Endothelial cell of umbilical vein (primary cell): ENCODE data around the gene CDC42. TPM values are rescaled to one million over a fixed set of nuclear protein-coding genes. Genes with fewer than 3 reads are reported as not detected.
"Not testable (repeated sequence)": the region's sequence is repeated elsewhere in the genome, so short reads cannot be mapped to it uniquely, and the experiment has no call there.

Experiments
- BruUV-seq: library from RNA; stranded (reverse); fragments of 400-500 nt; replicated peaks from 2 replicates; lab custom pipeline; 2021; lab: Mats Ljungman, UMichigan
- CTCF ChIA-PET: fragments of 300-600, 350-600 bp; sonication (Branson Sonifier 250); formaldehyde crosslinking; loops from one replicate; lab custom pipeline; 2021; ENCODE audit warnings: antibody characterized with exemption, inconsistent platforms; lab: Charles Lee
- POLR2A ChIA-PET: fragments of 300-600, 350-600 bp; sonication (Branson Sonifier 250); formaldehyde crosslinking; loops from one replicate; lab custom pipeline; 2021; ENCODE audit warnings: antibody characterized with exemption, inconsistent platforms; lab: Charles Lee
- DNase-seq: peaks from one replicate; pipeline ENCODE4 v3.0.0-alpha.2; 2011; ENCODE audit warnings: low read depth, low spot score
- FAIRE-seq: peaks from 2 replicates; lab custom pipeline; 2011; peaks lifted over from hg19 to GRCh38; lab: Jason Lieb, UNC
- H2AFZ ChIP-seq: 2 replicates; pipeline ENCODE4 v1.6.0; 2012; ENCODE audit warnings: low read depth, low read length, control low read depth, inconsistent platforms
- H3K27ac ChIP-seq: 2 replicates; pipeline ENCODE4 v1.5.1; 2011; ENCODE audit warnings: low read depth, mild to moderate bottlenecking, control low read depth, low read length, moderate library complexity; ENCODE audit not compliant: insufficient read depth
- H3K27me3 ChIP-seq, 2 experiments: 2 replicates each; pipeline versions ENCODE4 v1.6.0 to v1.6.1; 2011; ENCODE audit warnings: low read length in 2 of 2, mixed read lengths in 1 of 2; ENCODE audit not compliant: control insufficient read depth in 2 of 2, insufficient read depth in 2 of 2
- H3K36me3 ChIP-seq, 2 experiments: 2 replicates in 1 of 2; 3 replicates in 1 of 2; pipeline ENCODE4 v1.5.1; 2011; ENCODE audit warnings: low read length in 2 of 2, mild to moderate bottlenecking in 1 of 2, moderate library complexity in 1 of 2; ENCODE audit not compliant: control insufficient read depth in 2 of 2, insufficient read depth in 2 of 2; ENCODE audit errors: extremely low read depth in 1 of 2
- H3K4me1 ChIP-seq: 3 replicates; pipeline ENCODE4 v1.5.1; 2011; ENCODE audit warnings: mild to moderate bottlenecking, low read length; ENCODE audit not compliant: control insufficient read depth, insufficient read depth; ENCODE audit errors: extremely low read depth
- H3K4me2 ChIP-seq: 2 replicates; pipeline ENCODE4 v1.6.1; 2011; ENCODE audit warnings: low read length, control low read depth, mixed read lengths; ENCODE audit not compliant: insufficient read depth
- H3K4me3 ChIP-seq, 3 experiments: fragments of 200-600 bp in 1 of 3; sonication (generic), shearing (Covaris generic) in 1 of 3; replicated peaks in 1 of 3; 2 replicates each; pipeline ENCODE4 v1.5.1; 2011 to 2016; ENCODE audit warnings: control low read depth in 3 of 3, low read length in 3 of 3, mild to moderate bottlenecking in 2 of 3, inconsistent platforms in 1 of 3, low read depth in 1 of 3, moderate library complexity in 1 of 3; ENCODE audit not compliant: insufficient read depth in 1 of 3
- H3K79me2 ChIP-seq: 2 replicates; pipeline ENCODE4 v1.6.0; 2012; ENCODE audit warnings: low read length, inconsistent platforms; ENCODE audit not compliant: control insufficient read depth, insufficient read depth
- H3K9ac ChIP-seq: replicated peaks from 2 replicates; pipeline ENCODE3; 2011; ENCODE audit warnings: low read length, control low read depth; ENCODE audit not compliant: insufficient read depth; ENCODE audit errors: extremely low read depth
- H3K9me1 ChIP-seq: replicated peaks from 3 replicates; pipeline ENCODE4 v1.6.0; 2011; ENCODE audit warnings: mild to moderate bottlenecking, low read length; ENCODE audit not compliant: control insufficient read depth, insufficient read depth; ENCODE audit errors: extremely low read depth
- H3K9me3 ChIP-seq: replicated peaks from 2 replicates; pipeline ENCODE4 v1.5.1; 2012; ENCODE audit warnings: low read length, inconsistent platforms; ENCODE audit not compliant: control insufficient read depth, insufficient read depth
- H4K20me1 ChIP-seq: replicated peaks from 2 replicates; pipeline ENCODE3; 2011; ENCODE audit warnings: mild to moderate bottlenecking, low read length; ENCODE audit not compliant: control insufficient read depth, insufficient read depth; ENCODE audit errors: extremely low read depth
- dilution Hi-C: fragments of 300-500 bp; cut with MboI; formaldehyde crosslinking; loops from one replicate; pipeline ENCODE4 v1.15.0; 2019; ENCODE audit warnings: low sequenced_read_pairs; ENCODE audit not compliant: extremely low pct_ligation_motif_present
- intact Hi-C: fragments of 100-400 bp; cut with micrococcal nuclease; formaldehyde crosslinking; loops from one replicate; pipeline ENCODE4 v1.10.0; 2022
- polyA plus RNA-seq, 4 experiments: library from polyadenylated mRNA; depleted of rRNA in 3 of 4; stranded (reverse) in 3 of 4; unstranded in 1 of 4; fragments of >200 nt; gene quantifications; 2 replicates each; pipeline versions ENCODE4 v1.2.1 to v1.2.3, GENCODE V29; 2011 to 2012; ENCODE audit warnings: missing spikeins in 1 of 4
- total RNA-seq: library from RNA; stranded (reverse); gene quantifications from 2 replicates; pipeline ENCODE4 v1.2.3, GENCODE V29; 2021

Gene CDC42
- total and polyA plus RNA-seq, 2 donors (not counting 3 experiments of a cell fraction or from before 2014, with no cell fraction given): 199 to 381 TPM

DNA sequence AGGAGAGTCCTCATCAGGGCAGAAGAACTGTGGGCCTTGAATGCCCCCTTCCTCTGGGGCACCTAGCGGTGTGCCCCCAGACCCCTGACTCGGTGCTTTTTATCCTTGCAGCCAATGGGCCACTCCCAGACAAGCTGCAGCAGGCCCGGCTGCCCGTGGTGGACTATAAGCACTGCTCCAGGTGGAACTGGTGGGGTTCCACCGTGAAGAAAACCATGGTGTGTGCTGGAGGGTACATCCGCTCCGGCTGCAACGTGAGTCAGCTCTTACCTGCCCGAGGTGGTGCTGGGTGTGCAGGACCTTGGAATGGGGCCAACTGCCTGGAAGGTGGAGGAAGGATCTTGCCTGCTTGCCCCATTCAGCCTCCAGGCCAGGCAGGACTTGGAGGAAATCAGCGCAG lies 45.2 kb upstream of the CDC42 start:
- H3K27ac ChIP-seq, H3K4me2 ChIP-seq, H3K9ac ChIP-seq, H3K9me3 ChIP-seq, POLR2A ChIA-PET, CTCF ChIA-PET, H2AFZ ChIP-seq, H3K4me1 ChIP-seq, intact Hi-C loops, BruUV-seq, dilution Hi-C loops, DNase-seq, H3K4me3 ChIP-seq, H3K27me3 ChIP-seq, H3K9me1 ChIP-seq, H3K36me3 ChIP-seq, H4K20me1 ChIP-seq, H3K79me2 ChIP-seq: not testable (repeated sequence)
- FAIRE-seq: peak; percentile 62

DNA sequence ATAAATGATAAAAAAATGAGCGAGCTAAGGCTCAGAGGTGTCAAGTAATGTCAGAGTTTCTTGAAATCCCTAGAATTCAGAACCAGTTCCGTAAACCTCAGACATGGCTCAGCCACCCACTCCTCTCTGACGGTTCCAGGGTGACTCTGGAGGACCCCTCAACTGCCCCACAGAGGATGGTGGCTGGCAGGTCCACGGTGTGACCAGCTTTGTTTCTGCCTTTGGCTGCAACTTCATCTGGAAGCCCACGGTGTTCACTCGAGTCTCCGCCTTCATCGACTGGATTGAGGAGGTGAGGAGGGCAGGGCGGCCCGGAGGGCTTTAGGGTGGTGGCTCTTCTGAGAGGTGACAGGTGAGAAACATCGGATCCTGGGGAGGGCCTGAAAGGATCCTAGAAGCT lies 42.9 kb upstream of the CDC42 start:
- H3K4me2 ChIP-seq, H3K36me3 ChIP-seq, H3K4me3 ChIP-seq, H3K9ac ChIP-seq, H3K27ac ChIP-seq, POLR2A ChIA-PET, H3K9me1 ChIP-seq, H3K9me3 ChIP-seq, H3K27me3 ChIP-seq, H4K20me1 ChIP-seq, intact Hi-C loops, H2AFZ ChIP-seq, dilution Hi-C loops, BruUV-seq, FAIRE-seq, DNase-seq, H3K4me1 ChIP-seq, CTCF ChIA-PET, H3K79me2 ChIP-seq: not testable (repeated sequence)

DNA sequence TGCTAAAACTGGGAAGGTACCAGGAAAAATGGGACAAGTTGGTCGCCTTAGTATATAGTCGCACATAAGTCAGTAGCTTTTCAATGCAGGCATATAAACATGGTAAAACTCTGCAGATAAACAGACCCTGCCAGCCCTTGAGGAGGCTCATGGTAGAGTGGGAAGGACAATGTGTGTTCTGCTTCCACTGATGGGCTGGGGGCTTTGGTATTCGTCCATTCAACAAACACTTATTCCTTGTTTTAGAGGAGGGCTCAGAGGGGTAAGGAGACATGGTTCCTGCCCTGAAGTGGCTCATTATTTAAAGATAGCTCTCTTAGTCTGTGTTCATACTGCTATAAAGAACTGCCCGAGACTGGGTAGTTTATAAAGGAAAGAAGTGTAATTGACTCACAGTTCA lies 39.8 kb upstream of the CDC42 start:
- dilution Hi-C loops, BruUV-seq, CTCF ChIA-PET, H3K79me2 ChIP-seq, intact Hi-C loops, H4K20me1 ChIP-seq, H3K4me3 ChIP-seq, H2AFZ ChIP-seq, H3K27me3 ChIP-seq, DNase-seq, H3K9me3 ChIP-seq, H3K27ac ChIP-seq, H3K4me1 ChIP-seq, H3K4me2 ChIP-seq, POLR2A ChIA-PET, H3K9me1 ChIP-seq, H3K9ac ChIP-seq, H3K36me3 ChIP-seq: not testable (repeated sequence)
- FAIRE-seq: peak; percentile 26

DNA sequence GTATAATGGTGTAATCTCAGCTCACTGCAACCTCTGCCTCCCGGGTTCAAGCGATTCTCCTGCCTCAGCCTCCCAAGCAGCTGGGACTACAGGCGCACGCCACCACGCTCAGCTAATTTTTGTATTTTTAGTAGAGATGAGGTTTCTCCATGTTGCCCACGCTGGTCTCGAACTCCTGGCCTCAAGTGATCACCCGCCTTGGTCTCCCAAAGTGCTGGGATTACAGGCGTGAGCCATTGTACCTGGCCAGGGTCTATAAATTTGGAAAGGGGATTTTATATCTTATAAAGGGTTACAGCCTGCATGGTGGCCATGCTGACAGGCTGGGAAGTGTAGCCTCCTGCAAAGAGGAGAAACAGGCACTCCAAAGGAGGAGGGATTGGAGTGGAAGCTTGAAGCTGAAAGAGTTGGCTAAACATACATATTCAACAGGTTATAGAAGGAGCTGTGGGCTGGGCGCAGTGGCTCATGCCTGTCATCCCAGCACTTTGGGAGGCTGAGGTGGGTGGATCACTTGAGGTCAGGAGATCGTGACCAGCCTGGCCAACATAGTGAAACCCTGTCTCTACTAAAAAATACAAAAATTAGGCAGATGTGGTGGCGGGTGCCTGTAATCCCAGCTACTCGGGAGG lies 37.8 kb upstream of the CDC42 start:
- peaks cover 14% of the 10 kb centered on the region for H3K4me1 ChIP-seq
- BruUV-seq, H3K27me3 ChIP-seq, H3K9me3 ChIP-seq, H2AFZ ChIP-seq, intact Hi-C loops, H3K36me3 ChIP-seq, H3K27ac ChIP-seq, FAIRE-seq, POLR2A ChIA-PET, H3K4me3 ChIP-seq, DNase-seq, H3K79me2 ChIP-seq, H4K20me1 ChIP-seq, H3K4me2 ChIP-seq, dilution Hi-C loops, H3K9me1 ChIP-seq, H3K9ac ChIP-seq: not testable (repeated sequence)
- CTCF ChIA-PET: interaction anchor here (1.5 kb wide), 2 partner anchors 9 to 23 kb away, joined by 3 to 5 read pairs; no protein-coding TSS in a partner anchor
